IPS-NIHi11 (cell line): Measurements from ENCODE around the gene NCAM2.
A peak's percentile ranks its signal among the peaks of the same experiment; 100 is the strongest.
"Not testable (repeated sequence)": the region's sequence is repeated elsewhere in the genome, so short reads cannot be mapped to it uniquely, and the experiment has no call there.

Source experiments
- DNase-seq: peaks from one replicate; pipeline ENCODE4 v3.0.0; 2012; ENCODE audit warnings: mixed read lengths, low spot score

Gene NCAM2

DNA sequence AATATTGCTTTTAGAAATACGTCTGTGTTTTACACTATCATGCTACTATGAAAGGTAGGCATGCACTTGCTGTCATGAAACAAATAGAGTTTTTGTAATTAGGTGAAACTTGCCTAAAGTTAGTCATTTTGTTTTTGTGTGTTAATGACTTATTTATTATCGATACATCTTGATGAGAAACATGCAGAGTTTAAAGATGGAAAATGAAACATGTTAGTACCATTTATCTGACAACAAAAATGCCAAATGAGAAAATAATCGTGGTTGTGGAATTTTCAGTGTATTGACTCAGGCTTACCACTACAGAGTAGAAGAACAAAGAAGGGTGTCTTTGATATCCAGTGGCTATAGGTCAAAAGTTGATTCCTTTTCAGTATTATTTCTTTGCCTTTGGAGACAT, 105.5 kb downstream of the NCAM2 start:
- no peak for DNase-seq

DNA sequence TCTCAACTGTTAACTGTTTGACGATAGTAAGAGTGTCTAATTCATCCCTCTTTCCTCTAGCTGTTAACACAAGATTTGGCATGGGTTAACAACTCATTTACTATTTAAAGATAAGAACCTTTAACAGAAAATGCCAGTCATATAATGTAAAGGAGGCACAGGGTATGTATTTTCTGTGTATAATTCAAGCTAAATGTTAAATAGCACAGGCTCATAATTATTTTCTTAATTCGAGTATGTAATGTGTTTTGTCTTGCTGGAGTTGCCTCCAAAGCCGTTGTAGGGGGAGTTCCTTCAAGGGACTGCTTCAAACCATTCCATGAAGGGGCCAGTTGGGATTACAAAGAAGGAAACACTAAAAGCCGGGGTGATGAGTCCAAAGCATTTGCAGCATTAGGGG, 111.5 kb downstream of the NCAM2 start:
- no peak for DNase-seq

DNA sequence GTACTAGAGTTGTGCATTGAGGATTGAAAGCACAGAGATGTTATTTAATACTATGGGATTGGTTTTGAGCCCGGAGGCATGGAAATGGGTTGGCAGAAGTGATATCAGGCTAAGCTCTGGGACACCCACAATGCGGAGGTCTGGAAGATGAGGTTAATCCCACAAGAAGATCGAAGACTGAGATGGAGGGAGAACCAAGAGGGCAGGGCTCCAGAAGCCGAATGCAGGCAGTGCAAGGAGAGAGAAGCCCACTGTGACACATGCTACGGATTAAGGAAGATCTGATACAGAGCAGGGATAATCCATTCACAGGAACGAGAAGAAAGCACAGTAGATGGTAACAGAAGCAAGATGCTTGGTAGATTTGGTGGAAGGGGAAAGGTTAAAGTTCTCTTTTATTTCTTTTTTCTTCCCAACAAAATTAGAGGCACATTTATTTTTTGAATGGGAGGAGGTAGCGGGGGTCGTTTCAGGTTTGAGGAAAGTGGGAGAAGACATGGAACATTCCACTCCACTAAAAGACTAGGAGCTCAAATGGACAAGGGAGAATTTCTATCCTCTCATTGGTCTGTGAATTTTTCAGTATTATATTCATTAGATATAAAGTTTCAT, 113.2 kb downstream of the NCAM2 start:
- DNase-seq: no peak

DNA sequence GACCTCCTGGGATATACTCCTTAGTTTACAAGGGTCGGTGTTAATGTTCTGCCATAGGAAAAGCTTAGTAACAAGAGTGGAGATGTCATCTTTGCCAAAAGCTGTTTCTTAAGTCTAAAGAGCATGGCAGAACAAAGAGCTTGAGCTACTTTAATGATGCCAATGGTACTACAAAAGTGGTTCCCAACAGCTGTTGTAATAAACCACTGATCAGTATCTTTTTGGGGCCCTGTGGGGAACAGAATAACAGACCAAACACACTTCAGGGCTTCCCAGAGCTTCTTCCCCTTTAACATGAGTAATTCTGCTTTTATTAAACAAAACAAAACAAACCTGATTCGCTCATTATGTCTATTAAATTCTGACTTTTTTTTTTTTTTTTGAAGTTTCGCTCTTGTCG, 116.3 kb downstream of the NCAM2 start:
- no peak for DNase-seq

DNA sequence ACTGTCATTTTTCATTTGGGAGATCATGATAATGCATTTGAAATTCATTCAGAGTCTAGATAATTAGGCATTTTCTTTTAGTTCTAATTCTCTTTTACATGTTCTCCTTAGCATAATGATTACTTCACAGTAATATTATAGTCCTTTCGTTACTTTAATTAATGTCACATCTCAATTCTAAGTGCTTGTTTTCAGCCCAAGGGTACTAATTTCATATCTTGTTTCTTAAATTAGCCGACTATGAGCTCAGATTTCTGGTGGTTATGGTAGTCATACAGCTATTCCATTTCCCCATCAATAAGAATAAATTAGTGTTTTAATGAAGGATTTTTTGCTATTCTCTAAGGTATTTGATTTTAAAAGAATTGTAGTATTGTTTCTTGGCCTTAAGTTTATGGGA, 120.9 kb downstream of the NCAM2 start:
- no peak for DNase-seq

DNA sequence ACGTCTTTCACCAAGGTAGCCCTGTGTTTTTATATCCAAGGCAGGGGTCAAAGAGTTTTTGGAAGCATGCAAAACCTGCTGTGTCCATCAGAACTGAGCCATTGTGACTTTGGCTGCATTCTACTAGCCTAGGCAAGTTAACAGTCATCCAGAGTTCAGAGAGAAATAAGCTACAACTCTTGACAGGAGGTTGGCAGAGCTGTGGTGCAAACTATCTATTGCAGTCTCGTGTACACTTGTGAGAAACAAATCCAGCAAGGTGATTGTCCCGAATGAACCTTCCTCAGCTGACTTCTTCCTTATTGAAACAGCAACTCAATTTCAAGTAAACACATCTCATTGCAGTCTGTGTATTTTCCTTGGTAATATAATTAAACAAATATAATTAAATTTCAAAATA, 124.5 kb downstream of the NCAM2 start:
- DNase-seq: no peak

DNA sequence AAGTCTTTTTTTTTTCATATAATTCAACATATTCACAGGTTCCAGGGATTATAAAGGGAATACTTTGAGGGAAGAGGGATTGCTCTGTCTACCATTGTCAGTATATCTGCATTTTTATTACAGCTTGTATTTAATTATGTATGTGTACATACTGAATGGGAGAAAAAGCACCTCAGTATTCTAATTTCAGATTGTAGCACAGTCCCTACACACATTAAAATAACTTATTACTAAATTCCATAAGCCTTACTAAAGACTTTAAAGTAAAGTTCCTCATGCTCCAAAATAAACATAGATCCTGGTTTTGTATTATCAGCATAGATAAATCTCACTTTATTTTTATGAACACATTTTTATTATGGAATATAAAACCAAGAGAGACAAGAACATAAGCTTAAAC, 134.2 kb downstream of the NCAM2 start:
- DNase-seq: no peak

DNA sequence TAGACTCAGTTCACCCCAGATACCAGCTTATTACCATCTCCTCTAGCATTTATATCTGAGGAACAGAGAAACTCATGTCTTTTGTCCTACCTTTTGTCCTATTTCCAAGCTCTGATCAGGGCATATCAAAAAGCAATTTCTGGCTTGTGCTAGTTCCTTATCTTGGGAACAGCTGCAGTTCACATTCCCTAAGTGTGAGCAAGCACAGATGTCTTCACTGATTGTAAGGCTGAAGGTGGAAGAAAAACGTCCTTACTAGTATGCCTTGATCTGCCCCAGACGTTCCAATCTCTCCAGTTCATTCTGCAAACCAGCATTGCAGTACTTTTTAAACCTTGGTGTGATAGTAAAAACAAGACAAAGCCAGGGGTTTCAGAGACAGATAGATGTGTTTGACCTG, 139.8 kb downstream of the NCAM2 start:
- DNase-seq: no peak

DNA sequence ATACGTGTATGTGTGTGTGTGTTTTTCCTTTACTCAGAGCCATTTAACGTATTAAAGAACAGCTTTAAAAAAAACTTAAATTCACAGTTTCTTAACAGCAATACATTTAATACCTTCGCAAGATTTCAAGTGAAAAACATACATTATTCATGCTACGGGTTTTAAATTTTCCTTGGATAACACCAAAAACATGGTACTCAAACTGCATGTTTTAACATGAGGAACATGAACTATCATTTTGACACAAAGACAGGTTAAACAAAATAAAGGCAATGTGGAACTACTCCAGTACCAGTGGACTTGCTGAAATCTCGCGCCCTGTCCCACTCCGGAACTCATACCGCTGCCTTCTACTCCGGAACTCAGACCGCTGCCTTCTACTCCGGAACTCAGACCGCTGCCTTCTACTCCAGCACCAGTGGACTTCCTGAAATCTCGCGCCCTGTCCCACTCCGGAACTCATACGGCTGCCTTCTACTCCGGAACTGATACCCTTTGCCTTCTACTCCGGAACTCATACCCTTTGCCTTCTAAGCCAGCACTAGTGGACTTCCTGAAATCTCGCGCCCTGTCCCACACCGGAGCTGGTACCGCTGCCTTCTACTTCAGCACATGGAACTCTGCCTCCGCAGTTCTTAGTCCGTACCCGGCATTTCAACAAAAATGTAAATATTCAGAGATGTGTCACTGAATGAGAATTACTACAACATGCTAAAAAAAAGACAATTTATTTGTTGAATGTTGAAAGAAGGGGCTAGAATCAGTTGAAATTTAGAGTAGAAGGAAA, 148.6 kb downstream of the NCAM2 start:
- no peak for DNase-seq

DNA sequence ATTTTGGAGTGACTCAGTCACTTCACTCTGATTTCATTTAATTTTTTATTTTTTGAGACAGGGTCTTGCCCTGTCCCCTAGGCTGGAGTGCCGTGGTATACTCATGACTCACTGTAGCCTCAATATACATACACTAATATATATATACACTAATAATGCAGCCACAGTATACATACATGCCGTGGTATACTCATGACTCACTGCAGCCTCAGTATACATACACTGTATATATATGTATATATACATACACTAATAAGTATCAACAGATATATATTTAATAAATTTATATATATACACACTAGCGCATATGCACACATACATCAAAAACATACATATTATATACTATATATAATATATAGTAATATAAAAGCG, 149.2 kb downstream of the NCAM2 start:
- DNase-seq: no peak

DNA sequence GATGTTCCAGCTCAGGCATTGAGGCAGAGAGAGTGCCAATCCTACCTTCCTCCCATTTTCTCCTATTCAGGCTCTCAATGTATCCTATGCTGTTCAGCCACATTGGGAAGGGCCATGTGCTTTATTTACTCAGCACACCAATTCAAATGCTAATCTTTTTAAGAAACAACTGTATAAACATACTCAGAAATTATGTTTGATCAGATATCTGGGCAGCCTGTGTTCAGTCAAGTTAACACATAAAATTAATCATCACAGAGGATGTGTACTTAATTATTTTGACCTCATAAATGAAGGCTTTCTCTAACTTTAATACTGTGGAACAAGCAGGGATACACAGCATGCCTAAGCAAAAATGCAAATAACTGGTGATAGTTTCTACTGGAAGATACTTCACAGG, 149.8 kb downstream of the NCAM2 start:
- no peak for DNase-seq

DNA sequence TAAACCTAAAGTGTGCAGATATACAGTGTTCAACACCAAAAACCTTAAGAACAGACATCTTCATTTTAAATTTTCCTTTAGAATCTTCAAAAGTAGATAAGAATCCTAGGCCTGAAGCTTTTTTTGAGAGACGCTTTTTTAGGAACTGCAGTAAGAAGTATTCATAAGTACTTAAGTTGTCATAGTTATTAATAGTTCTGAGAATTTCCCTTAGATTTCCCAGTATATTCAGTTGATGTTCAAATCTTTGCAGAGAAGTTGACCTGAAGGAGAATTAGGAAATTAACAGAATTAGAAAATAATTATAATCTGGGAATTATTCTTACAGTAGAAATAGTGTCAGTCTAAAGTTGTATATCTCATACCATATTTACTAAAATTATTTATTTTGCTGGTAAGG, 150.3 kb downstream of the NCAM2 start:
- no peak for DNase-seq

DNA sequence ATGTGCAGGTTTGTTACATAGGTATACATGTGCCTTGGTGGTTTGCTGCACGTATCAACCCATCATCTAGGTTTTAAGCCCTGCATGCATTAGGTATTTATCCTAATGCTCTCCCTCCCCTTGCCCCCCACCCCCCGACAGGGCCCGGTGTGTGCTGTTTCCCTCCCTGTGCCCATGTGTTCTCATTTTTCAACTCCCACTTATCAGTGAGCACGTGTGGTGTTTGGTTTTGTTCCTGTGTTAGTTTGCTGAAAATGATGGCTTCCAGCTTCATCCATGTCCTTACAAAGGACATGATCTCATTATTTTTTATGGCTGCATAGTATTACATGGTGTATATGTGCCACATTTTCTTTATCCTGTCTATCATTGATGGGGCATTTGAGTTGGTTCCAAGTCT, 151.2 kb downstream of the NCAM2 start:
- not testable (repeated sequence) for DNase-seq

DNA sequence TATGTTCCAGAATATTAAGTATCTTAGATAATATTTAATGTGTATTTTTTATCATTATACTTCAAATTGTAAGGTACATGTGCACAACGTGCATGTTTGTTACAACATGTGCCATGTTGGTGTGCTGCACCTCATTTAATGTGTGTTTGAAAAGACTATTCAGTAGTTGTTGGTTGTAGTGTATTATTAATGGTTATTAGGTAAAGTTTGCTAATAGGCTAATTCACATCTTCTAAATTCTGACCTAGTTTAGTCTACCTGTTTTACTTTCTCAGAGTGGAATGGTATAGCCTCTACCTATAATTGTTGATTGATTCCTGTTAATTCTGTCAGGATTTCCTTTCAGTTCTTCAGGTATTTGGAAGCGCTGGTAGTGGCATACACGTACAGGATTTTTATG, 153.0 kb downstream of the NCAM2 start:
- no peak for DNase-seq

DNA sequence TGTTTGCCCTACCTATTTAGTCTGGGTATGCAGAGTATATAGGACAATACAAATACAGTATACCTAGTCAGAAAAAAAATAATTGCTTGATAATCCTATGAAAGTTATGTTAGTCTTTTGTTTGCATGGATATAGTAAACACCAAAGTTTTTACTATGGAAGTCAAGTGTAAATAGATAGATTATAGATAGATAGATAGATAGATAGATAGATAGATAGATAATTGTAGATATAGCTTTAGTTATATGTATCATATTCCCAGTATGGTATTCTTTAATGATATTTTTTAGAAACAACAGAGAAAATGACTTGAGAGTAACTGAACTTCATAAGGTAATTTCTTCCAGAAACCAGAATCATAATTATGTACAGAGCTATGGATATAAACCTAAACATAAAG, 158.2 kb downstream of the NCAM2 start:
- no peak for DNase-seq

DNA sequence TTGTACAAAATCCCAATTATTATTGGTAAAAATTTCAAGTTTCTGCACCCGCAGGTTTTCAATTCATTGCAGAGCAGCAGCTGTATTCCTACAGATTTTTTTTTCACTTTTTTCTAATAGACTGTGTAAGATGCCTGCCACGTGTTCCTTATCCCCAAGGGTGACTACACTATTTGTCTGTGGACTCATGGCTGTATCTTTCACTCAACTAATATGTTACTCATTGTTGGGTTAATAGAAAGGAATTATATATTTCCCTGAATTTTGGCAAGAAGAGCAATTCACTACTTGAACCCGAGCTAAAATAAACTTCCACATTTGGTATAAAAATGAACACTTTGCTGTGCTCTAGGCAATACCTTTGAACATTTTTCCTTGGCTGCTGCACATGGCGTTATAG, 158.7 kb downstream of the NCAM2 start:
- no peak for DNase-seq

DNA sequence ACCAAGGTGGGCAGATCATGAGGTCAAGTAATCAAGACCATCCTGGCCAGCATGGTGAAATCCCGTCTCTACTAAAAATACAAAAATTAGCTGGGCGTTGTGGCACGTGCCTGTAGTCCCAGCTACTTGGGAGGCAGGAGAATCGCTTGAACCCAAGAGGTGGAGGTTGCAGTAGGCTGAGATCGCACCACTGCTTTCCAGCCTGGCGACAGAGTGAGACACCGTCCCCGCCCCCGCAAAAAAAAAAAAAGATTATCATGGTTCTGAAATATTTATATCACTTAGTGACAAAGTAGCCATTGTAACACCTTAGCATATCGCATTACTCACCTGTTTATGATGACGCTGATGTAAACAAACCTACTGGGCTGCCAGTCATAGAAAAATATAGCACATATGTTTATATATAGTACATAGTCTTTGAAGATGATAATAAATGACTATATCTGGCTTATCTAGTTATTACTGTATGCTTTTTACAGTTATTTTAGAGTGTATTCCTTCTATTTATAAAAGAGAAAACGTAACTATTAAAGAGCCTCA, 160.2 kb downstream of the NCAM2 start:
- no peak for DNase-seq

DNA sequence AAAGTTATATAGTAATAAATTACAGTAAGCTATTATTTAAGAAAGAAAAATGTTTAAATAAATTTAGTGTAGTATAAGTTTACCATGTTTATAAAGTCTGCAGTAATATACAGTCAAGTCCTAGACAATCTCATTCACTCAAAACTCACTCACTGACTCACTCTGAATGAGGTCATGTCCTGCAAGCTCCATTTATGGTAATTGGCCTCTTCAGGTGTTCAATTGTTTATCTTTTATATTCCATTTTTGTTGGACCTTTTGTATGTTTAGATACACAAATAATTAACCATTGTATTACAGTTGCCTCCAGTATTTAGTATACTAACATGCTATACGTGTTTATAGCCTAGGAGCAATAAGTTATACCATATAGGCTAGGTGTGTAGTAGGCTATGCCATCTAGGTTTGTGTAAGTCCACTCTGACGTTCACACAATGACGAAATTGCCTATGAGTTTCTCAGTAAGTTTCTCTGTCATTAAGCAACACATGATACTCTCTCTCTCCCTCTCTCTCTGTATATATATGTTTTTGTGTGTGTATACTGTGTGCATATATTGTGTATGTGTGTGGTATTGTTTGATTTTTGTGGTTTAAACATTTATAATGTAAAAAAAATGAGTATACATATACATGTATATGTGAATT, 161.2 kb downstream of the NCAM2 start:
- no peak for DNase-seq

DNA sequence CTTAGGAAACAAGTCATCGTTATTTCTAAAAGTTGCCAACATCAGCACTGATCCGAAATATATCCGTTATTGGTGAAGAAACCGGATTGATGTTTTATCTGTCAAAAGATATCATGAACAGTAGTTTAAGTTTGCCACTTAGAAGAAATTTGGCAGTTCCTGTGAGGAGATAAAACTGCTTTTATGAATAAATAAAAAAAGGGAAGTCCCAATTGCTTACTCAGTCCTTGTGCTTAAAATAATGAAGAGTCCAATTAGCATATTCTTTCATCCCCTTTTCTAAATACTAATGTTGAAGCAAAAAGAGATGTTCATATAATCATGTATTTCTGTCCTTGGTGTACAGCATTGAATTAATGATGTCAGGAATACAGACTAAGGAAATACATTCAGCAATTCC, 164.6 kb downstream of the NCAM2 start:
- DNase-seq: no peak

DNA sequence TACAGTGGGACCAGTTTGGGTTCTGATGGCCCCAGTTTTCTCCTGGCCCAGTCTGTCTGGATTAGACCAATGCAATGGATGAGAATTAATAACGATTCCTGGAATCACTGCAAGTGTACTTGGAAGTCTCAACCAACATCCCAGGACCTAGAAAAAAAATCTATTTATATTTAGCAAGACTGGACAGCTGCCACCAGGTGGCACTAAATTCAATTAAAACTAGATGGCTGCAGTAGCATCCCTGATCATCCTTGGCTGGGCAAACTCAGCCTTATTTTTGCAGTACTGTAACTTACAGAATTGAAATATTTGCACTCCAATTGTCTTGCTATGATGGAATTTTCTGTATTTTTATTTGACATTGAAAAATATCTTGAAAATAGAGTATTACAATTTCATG, 165.7 kb downstream of the NCAM2 start:
- DNase-seq: peak; percentile 46

DNA sequence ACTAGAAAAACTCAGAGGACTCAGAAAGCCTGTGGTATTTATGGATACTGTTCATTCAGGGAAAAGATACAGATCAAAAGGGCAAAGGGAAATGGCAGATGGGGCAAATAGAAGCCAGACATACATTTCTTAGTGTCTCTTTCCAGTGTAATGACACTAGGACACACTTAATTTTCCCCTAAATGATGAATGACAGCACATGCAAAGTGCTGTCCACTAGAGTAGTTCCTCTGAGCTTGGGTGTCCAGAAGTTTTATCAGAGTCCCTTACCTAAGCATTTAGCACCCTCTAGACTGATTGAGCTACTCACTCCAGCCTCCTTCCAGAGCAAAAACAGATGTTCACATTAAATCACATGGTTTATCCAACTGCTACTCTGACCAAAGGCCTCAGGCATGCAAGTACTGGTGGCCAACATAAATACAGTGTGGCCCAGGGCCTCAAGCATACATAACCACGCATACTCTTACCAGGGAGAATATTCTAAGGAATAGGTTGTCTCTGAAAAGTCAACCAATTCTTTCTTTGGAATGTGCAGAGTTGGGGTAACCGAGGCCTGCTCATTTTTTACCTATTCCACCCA, 166.9 kb downstream of the NCAM2 start:
- DNase-seq: no peak

DNA sequence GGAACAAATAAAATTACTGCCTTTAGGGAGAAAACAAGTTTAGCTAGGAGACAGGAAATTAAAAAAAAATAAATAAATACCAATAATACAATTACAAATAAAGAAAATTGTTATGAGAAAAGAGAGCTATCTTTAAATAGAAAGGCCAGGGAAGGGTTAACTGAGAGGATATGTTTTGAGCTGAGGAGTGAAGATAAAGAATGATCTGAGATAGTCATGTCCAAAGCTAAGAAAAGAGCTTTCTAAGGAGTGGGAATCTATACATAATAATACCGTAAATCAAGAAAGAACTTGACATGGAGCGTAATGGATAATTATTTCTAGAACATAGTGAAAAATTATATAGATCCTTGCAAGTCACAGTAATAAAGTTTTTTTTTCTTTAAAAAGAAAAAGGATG, 176.5 kb downstream of the NCAM2 start:
- no peak for DNase-seq

DNA sequence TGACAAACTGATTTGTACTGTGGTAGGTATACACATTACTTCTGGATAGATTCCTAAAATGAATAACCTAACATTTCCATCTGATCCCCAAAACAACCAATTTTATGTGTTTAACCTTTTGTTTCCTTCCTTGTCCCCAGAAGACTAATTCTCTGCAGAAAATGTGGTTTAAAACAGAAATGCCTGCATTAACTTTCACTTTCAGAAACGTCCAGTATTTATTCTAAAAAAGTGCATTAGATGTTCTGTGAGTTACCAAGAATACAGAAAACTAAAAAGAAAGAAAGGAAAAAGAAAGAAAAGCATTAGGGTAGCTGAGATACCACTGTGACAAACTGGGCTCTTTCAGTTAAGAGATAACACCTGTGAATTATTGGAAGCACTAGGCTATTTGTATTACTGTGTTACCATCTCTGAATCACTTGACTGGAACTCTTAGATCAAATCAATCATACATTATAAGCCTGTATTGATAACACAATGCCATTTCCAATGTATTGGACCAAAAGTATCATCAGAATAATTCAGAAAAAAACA, 177.7 kb downstream of the NCAM2 start:
- DNase-seq: no peak
